HL-60/S4 (cell line): Measurements from ENCODE around the gene SEPTIN8.

Source experiments
- in situ Hi-C: fragments of 300-500 bp; cut with MboI; formaldehyde crosslinking; loops from 2 replicates; pipeline ENCODE4 v1.14.3; 2022; ENCODE audit warnings: low sequenced_read_pairs

Gene SEPTIN8

DNA sequence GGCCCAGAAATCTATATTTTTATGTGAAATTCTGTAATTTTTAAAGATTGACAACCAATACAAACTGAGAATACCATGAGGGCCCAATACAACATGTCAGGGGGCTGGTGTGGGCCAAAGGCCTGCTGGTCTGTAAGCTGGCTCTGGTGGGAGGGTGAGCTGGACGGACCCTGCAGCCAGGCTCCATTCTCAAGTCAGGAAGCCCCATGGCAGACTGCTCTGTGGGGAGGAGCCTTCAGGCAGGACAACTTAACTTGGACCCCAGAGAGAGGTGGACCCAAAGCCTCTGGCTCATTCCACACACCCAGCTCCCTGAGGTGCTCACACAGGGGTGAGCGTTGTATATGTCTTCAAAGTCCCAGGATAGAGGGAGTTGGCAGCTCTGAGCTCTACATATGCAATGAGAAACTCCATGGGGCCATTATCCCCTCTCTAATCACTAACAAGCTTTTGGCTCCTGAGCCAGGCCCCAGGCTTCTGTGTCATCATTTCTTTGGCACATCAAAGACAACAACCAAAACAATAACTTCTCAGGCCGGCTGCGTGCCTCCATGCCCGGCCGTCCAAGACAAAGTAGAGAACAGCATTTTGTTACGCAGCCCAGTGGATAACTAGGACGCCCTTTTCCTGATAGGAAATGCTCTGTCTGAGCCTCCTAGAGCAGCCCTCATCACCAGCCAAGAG, 6.4 kb downstream of the SEPTIN8 start:
- in situ Hi-C loops = no loop called here

DNA sequence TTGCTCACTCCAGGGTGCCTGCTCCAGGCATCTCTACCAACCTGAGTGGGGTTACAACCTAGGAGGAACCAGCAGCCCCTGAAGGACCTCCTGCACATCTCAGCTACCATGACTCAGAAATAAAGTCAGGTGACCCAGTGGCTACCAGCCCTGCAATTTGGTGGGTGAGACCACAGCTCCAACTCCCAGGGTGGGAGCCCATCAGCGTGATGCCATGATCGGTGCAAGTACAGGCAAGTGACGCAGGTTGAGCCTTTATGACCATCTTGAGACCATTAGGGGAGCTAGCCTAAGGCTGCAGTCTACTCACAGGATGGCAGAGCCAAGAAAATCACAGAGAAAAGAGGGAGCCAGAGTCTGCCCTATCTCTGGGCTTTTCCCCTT, 8.6 kb downstream of the SEPTIN8 start:
- in situ Hi-C loops = no loop called here

DNA sequence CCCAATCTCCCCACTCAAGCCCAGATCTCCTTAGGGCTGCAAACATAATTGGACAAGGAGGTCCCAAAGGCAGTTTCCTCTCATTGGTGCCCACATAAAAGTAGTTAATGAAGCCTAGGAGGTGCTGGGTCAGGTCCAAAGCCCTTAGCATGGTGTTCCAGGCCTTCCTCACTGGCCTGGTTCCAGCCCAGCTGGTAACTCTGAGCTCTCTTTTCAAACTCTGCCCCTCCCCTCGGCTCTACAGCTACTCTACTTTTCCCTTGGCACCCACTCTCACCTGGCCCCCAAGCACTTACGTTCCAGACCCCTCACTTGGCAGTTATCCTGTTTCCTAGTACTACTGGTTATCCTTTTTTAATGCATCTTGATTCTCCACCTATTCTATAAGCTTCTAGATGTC, 9.9 kb downstream of the SEPTIN8 start:
- in situ Hi-C loops = no loop called here

DNA sequence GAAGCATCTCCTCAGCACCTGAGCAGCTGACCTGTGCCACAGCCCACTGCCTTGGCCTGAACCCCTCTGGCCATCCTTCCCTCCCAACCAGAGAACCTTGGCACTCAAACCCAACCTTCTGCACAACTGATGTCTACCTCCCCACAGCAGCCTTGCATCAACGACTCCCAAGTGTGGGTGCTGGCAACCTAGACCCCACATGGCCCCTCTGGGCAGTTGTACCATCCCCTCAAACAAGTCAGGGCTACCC, 10.3 kb downstream of the SEPTIN8 start:
- in situ Hi-C loops = no loop called here

DNA sequence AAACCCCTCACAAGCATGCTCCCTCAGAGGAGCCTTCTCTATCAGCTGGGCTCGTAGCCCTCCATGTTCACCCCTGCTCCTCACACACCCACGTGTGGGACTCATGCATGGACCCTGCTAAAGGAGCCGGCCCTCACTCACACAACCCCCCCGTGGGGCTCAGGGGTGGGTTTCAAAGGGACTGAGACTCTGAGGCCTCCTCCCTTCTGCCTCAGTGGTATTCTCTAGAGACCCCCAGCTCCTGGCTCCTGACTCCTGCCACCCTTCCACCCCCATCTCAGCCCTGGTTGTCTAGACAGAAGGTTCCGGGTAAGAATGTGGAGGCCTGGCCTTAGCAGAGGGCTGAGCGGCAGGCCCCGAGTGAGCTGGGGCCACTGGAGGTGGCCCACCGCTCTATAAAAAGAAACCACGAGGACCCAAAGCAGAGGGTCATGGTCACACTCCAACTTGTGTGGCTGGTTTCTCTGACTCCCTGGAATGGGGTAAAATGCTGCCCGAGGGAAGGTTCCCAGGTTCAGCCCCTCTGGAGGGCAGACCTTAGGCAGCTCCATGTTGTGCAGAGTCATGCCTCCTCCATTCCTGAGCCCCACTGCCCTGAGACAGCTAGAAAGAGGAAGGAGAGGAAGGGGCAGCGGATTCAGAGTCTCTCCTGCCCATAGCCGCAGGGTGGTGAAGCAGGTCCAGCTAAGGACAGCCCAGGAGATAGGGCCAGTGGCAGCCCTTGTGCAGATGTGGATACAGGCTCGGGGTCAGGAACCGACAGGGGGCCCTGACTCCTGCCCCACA, 10.8 kb downstream of the SEPTIN8 start:
- in situ Hi-C loops = no loop called here

DNA sequence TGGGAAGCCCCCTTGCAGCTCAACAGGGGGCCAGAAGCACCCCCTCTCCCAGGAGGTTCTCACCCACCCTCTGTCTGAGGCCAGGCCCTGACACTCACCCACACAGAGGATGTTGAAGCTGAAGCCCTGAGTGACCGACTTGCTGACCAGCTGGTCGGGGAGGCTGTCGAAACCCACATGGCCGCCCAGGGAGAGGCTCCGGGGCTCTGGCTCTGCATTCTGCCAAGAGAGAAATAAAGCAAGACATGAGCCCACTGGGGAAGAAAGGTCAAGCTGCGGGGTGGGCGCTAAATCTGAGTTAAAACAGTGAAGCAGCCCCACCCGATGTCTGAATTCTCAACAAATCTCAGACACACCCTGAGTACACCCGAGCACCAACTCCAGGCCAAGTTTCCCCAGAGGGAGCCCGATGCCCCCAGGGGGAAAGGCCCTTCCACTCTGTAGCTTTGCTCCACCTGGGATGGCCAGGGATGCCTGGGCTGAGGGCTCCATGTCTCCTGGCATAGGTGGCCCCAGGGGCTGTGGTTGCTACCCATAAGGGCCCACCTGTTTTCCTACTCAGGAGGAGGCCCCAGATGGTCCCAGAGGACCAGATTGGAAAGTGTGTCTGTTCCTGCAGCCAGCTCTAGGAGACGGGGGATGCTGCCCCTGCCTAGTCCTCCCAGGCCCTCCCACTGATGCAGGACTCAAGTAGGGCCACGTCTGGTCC, 11.6 kb downstream of the SEPTIN8 start:
- in situ Hi-C loops = no loop called here

DNA sequence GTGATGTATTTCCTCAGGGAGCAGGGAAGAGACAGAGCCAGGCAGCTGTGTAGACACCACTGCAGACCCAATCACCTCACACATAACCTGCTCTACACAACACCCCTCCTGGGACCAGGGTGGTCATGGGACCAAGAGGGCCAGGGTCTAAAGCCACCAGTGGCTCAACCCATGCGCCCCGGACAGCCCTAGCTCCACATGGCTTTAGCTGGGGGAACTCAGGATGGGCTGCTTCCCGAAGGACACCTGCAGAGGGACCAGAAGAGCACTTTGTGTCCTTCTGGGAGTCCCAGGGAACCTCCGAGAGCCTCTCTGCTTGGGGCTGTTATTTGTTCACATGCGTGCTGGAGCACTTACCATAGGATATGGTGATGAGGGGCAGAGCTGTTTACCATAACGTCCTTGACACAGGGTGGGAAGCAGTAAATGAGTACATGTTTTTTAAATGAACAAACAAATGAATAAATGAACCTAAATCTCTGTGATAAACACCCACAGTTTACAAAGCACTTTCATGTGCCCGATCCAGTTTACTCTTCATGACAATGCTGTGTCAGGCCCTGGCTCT, 12.3 kb downstream of the SEPTIN8 start:
- in situ Hi-C loops = no loop called here

DNA sequence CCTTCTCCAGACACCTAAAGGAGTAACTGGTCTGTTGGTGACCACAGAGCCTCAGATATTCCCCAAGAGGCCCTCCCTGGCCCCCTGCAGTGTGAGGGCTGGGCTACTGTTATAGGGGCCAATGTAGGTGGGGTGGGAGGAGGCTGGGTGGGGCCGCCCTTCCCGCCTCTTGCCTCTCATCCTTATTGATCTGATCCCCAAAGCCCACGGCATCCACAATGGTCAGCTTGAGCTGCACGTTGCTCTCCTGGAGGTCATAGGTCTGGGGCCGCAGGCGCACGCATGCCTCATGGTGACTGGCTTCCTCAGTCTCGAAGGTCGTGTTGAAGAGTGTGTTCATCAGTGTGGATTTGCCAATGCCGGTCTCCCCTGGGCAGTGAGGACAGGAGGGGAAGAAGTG, 13.0 kb downstream of the SEPTIN8 start:
- in situ Hi-C loops = no loop called here

DNA sequence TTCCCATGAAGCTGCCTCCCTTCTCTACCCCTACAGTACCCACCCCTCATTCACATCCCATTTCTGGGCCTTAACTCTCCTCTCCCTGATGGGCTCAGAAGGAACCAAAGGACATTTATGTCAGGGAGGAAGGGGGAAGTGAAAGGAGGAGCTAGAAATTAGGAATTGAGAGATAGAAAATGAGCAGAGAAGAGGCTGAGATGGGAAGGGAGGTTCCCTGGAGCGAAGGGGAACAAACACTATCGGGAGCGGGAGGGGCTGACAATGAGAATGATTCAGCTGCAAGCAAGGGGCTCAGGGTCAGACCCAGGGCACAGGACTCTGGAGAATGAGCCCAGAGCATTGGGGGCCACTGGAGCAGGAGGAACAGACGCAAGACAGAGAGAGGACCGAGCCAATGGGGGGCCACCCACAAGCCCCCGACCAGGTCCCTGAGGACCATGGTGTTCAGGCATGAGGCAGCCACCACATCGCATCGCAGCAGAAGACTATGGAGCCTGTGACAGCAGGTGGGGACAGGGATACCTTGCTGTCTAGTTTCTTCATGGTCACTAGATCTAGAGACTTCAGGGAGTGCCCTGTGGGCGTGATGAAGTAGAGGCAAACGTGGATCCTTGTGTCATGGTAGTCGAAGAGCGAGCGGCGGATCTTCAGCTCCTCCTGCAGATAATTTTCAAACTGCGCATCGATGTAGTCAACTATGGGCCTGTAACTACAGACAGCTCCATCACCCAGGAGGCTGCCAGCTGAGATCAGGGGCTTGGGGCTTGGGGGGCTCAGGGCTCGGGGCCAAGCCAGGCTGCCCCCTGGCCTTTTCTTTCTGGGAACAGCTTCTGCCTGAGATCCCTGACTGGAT, 13.6 kb downstream of the SEPTIN8 start:
- in situ Hi-C loops = no loop called here

DNA sequence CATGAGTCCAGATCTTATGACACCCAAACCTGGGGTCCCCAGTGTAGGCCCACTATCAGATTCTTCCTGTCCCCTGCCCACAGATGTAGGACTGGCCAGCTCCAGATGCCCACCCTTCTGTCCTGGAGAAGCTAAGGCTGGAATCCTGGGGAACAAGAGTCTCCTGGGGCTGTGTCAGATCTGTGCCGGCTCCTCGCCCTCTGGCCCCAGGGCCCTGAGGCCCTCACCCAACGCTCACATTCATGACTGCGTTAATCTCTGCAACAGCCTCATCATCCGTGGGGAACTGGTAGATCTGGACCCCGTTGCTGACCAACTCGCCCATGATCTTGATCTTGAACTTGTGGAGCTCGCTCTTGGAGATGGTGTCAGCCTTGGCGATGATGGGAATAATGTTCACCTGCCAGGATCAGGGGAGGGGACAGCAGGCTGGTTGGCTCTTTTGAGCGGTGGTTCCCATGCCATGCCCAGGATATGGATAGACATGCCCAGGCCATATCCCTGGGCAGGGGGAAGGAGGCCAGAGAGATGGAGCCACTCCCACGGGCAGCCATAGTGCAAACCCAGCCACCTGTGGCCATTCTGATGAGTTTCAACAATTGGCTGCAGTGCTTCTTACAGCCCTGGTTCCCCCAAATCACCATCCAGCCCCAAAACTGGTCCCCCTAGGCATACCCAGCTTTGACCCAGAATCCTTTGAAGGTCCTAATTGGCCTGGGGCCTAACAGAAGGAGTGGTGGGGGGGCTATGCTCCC, 14.6 kb downstream of the SEPTIN8 start:
- in situ Hi-C loops = no loop called here

DNA sequence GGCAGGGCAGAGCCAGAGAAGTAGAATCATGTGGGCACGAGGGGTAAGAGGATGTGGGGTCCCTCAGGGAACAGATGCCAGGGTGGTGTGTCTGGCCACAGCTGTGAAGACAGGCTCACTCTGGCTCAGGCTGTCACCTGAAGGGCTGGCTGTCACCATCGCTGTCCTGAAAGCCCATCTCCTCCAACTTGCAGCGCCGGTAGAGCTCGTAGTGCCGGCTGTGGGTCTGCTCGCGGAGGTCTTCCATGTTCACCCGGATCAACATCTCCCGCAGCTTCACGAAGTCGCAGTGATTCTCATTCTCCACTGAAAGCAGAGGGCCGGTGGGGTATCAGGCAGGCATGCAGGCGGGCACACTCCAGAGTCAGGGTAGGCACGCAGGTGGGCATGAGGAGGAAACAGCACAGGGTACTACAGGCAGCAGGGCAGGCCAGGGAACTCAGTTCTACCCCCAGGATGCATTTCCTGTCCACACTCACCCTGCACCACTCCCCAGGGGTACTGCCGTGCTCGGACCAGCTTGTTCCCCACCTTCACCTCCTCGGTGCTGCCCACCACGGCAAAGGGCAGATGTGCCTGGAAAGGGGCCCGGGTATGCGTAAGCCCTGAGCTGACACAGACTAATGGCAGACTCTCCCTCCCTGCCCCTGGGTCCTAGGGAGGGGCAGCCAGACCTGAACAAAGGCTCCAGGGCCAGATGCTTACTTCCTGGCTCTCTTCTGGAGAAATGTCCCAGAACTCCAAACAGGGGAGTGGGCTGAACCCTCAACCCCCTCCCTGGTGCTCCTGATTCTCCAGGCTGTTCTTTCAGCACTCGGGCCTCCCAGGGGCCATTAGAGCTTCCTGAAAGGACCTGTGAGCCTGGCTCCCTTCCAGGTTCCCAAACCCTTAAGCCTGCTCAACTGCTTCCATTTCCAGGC, 15.5 kb downstream of the SEPTIN8 start:
- in situ Hi-C loops = no loop called here

DNA sequence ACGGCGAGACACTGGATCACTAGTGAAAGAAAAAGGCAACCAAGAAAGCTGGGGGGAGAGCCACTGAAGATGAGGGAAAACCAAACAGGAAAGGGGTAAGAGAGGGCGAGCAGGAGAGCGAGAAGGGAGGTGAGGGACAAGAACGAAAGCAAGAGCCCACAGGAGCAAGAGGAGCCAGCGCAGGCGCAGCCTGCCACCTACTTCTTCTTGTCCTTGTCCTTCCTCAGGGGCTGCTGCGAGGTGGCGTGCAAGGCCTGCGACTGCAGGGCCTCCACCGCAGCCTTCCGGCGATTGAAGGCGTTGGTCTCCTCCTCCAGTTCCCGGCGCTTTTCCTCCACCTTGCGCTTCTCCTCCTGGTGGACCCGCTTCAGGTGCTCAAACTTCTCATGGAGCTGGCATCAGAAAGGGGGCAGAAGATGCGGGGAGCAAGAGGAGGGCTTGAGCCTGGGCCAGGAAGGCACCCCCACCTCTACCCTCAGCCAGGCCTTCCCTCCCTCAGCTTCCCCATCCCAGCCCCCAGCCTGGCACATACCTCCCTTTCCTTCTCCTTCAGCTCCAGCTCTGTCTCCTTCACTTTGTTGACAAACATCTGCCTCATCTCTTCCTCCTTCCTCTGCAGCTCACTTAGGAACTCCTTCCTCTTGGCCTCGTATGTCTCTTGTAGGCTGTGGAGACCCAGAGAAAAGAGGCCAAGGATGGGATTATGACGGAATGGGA, 16.3 kb downstream of the SEPTIN8 start:
- in situ Hi-C loops = no loop called here

DNA sequence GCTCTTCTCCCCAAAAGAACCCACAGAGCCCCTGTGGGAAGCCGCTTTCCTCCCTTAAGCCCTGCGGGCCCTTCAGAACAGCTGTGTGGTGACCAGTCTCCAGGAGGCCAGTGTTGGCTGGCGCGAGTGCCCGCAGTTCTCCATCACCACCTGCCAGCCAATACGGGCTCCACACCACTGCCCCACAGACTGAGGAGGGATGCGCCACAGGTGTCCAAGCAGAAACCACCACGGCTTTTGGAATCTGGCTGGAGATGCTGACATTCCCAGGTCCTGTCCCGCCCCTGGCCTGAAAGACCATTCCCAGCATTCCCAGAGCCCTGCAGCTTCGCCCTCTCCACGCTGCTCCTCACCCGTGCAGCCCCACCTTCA, 17.0 kb downstream of the SEPTIN8 start:
- in situ Hi-C loops = no loop called here

DNA sequence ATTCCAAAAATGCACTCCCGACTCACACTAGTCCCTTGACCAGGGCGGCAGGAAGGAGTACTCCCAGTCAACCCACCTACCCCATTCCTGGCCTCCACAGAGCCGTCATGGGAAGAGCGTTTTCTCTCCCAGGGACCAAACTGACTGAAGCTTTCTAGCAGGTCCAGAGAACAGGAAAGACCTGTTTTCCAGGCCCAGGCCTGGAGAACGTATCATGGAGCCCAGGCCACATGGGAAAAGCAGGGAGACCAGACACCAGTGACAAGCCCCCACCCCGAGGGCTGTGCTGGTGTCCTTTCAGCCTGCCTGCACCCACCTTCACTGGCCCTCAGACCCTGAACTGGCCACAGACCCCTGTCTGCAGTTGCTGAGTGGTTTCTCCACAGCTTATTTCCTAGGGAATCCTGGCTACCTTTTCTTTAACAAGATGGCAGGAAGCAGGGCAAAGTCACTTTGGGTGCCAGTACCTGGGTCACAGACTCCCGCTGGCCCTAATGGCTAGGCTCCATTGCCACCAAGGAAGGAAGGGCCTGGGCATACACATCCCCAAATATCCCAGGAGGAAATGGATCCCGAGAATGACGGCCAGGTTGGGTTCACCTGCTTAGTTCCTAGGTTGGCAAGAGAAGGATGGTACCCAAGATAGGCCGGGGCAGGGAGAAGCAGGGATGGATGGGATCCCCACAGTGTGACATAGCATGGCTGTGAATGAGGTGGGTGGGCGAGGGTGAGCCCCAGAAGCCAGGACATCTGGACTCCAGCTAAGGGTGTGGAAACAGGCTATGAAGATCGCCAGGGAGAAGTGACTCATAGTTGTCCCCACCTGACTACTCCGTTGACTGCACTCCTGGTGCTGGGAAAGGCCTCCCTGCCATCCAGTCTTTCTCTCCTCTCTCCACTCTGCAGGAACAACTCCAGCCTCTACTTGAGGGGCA, 17.7 kb downstream of the SEPTIN8 start:
- in situ Hi-C loops = no loop called here

DNA sequence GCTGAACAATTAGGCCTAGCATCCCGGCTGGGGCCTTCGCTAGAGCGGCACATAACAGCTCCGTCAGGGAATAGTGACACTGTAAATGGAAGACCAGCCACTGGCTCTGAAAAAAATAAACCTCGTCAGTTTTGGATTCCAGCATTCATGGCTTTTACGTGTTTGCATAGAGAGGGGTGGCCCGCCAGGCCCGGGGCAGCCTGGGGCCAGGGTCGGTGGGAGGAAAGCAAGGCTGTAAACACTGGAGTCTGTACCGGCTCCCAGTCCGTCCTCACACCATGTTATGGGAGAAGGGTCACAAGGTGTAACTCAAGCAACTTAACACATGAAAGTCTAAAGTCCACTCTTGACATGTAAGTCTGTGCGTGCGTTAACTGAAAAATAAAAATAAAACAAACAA, 18.6 kb downstream of the SEPTIN8 start:
- in situ Hi-C loops = no loop called here

DNA sequence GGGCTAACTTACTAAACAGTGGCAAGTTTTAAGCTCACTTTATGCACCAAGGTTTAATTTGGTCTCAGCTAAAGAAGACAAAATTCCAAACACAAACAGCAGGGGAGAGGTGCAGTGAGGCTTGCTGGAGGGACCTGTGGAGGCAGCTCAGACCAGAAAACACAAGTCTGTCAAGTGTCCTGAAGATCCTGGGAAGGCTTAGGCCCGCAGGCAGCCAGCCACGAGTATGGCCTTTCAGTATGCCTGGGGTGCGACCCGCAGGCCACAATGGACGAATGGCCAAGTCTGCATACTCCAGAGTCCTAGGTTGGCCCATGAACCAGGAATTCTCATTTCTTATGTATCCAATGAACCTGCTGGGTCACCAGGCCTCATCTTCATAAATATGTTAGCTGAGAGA, 20.5 kb downstream of the SEPTIN8 start:
- in situ Hi-C loops = no loop called here

DNA sequence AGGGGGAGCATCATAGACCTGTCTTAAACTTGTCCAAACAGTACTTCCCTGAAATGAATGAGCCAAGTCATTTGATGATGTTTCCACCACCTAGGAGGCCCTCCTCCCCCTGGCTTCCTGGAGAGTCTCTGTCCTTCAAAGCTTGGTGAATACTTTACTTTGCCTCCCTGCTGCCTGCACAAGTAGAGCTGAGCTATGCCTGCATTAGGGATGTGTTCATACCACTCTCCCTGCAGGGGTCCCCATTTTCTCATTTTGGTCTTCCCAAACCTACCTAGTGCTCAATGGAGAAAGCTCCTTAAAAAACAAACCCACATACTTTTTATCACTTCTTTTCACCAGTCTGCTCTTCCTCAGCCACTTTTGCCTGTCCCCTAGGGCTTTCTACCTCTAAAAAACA, 22.1 kb downstream of the SEPTIN8 start:
- in situ Hi-C loops = no loop called here

DNA sequence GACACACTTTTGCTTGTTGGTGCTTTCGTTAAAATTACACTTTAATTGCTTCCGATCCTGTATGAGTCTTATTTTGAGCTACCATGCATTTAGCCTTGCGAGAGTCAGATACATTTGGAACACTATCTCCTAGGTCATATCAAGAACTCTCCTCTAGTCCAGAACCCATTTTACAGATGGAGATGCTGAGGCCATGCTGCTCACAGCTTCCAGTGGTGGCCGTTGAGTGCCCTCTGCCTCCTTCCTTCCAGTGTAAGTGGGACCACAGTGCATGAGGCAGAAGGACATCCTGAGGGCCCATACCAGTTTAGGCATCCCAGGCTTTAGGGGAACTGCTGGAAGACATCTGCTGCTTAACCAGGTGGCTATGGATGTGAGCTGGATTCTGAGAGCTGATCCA, 22.9 kb downstream of the SEPTIN8 start:
- in situ Hi-C loops = no loop called here
